ENCODE data around the gene MRGPRX2. TPM values are rescaled to one million over a fixed set of nuclear protein-coding genes. Genes with fewer than 3 reads are reported as not detected.

MRGPRX2 gene
- polyA plus RNA-seq, 1 experiment = not detected

- Histone ChIP-seq H3K27me3 (ENCODE audit: control insufficient read depth, insufficient read depth, low read length) (peaks cover 3% of the 10 kb centered on the region), H3K9me3 (ENCODE audit: control insufficient read depth, insufficient read depth, low read length) (no peaks in the 10 kb centered on the region), H3K27ac (ENCODE audit: low read depth, low read length) (no peak overlapping the region), H3K4me3 (ENCODE audit: low read depth, low read length) (no peak overlapping the region)
- ChIA-PET CTCF (no interaction called here), POLR2A (no interaction called here)
- TF ChIP-seq, protein P1, sequence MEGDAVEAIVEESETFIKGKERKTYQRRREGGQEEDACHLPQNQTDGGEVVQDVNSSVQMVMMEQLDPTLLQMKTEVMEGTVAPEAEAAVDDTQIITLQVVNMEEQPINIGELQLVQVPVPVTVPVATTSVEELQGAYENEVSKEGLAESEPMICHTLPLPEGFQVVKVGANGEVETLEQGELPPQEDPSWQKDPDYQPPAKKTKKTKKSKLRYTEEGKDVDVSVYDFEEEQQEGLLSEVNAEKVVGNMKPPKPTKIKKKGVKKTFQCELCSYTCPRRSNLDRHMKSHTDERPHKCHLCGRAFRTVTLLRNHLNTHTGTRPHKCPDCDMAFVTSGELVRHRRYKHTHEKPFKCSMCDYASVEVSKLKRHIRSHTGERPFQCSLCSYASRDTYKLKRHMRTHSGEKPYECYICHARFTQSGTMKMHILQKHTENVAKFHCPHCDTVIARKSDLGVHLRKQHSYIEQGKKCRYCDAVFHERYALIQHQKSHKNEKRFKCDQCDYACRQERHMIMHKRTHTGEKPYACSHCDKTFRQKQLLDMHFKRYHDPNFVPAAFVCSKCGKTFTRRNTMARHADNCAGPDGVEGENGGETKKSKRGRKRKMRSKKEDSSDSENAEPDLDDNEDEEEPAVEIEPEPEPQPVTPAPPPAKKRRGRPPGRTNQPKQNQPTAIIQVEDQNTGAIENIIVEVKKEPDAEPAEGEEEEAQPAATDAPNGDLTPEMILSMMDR (IDR thresholded peaks at IDR 0.05; ENCODE audit: low read depth, low read length) = no peak
- DNase-seq (ENCODE audit: low read depth, low spot score) = no peak
Observed at GRCh38 chr11:19032990-19033389, 27.5 kb downstream of the MRGPRX2 start.

GRCh38 chr11:19027829-19028595 lies 32.5 kb downstream of the MRGPRX2 start:
- Histone ChIP-seq H3K27me3 (ENCODE audit: control insufficient read depth, insufficient read depth, low read length) (peaks cover 3% of the 10 kb centered on the region), H3K27ac (ENCODE audit: low read depth, low read length) (no peak overlapping the region), H3K4me3 (ENCODE audit: low read depth, low read length) (no peak overlapping the region), H3K9me3 (ENCODE audit: control insufficient read depth, insufficient read depth, low read length) (no peaks in the 10 kb centered on the region)
- ChIA-PET CTCF (no interaction called here), POLR2A (no interaction called here)
- DNase-seq (ENCODE audit: low read depth, low spot score) = no peak
- TF ChIP-seq, protein P1 (IDR thresholded peaks at IDR 0.05; ENCODE audit: low read depth, low read length) = no peak

DNA sequence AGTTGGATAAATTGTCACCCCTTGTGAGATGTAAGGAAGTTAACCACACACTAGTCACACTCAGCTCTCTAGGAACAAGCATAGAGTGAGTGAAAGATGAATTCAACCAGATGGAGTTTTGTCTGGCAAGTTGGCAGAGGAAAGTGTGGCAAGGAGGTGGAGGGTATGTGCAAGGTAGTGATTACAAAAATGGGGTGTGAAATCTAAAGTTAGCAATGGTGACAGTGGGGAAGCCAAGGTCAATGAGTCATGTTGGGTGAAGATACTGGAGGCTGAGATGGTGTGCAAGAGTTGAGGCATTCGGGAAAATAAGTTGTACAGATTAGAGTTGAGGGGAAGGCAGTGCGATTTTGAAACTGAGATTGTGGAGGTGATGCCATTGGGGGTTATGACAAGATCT lies 33.7 kb downstream of the MRGPRX2 start:
- no peak for DNase-seq (ENCODE audit: low read depth, low spot score)
- TF ChIP-seq, protein P1 (IDR thresholded peaks at IDR 0.05; ENCODE audit: low read depth, low read length) = no peak
- Histone ChIP-seq H3K27me3 (ENCODE audit: control insufficient read depth, insufficient read depth, low read length) (peaks cover 3% of the 10 kb centered on the region), H3K9me3 (ENCODE audit: control insufficient read depth, insufficient read depth, low read length) (no peaks in the 10 kb centered on the region), H3K27ac (ENCODE audit: low read depth, low read length) (no peak overlapping the region), H3K4me3 (ENCODE audit: low read depth, low read length) (no peak overlapping the region)
- ChIA-PET POLR2A (no interaction called here), CTCF (no interaction called here)

- peaks cover 3% of the 10 kb centered on the region for H3K27me3 ChIP-seq (ENCODE audit: control insufficient read depth, insufficient read depth, low read length)
- no peak overlapping the region for H3K4me3 ChIP-seq (ENCODE audit: low read depth, low read length)
- no peaks in the 10 kb centered on the region for H3K9me3 ChIP-seq (ENCODE audit: control insufficient read depth, insufficient read depth, low read length)
- H3K27ac ChIP-seq (ENCODE audit: low read depth, low read length) = no peak overlapping the region
- TF ChIP-seq, protein P1 (IDR thresholded peaks at IDR 0.05; ENCODE audit: low read depth, low read length) = no peak
- CTCF ChIA-PET = no interaction called here
- POLR2A ChIA-PET = no interaction called here
- no peak for DNase-seq (ENCODE audit: low read depth, low spot score)
Observed at GRCh38 chr11:19025481-19026406, 34.8 kb downstream of the MRGPRX2 start.

DNA sequence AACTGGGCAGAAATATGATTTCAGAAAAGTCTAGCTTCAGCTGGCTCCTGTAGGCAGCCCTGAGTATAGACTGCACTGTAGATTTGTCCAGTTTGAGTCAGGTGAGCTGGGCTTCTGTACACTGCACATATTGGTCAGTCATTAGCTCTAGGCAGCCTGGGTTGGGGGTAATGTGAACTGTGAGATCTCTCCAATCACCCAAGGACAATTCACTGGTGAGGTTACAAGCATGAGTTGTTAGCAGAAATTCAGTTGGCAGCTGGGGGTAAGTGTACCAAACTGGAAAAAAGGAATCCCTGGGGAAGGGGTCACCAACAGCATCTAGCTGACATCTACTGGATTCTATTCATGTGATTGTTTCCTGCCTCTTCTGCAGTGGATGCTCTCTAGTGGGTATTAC lies 39.7 kb downstream of the MRGPRX2 start:
- H3K4me3 ChIP-seq (ENCODE audit: low read depth, low read length) = no peak overlapping the region
- no peak overlapping the region for H3K27ac ChIP-seq (ENCODE audit: low read depth, low read length)
- TF ChIP-seq, protein P1 (IDR thresholded peaks at IDR 0.05; ENCODE audit: low read depth, low read length) = no peak
- ChIA-PET POLR2A (no interaction called here), CTCF (no interaction called here)
- no peak for DNase-seq (ENCODE audit: low read depth, low spot score)
- H3K27me3 ChIP-seq (ENCODE audit: control insufficient read depth, insufficient read depth, low read length) = no peaks in the 10 kb centered on the region
- no peaks in the 10 kb centered on the region for H3K9me3 ChIP-seq (ENCODE audit: control insufficient read depth, insufficient read depth, low read length)
